NCI-H82 (cell line): ENCODE results near the gene UST.
"Not testable (repeated sequence)": the region's sequence is repeated elsewhere in the genome, so short reads cannot be mapped to it uniquely, and the experiment has no call there.

Experiments used
- DNase-seq: peaks from one replicate; lab custom pipeline; 2025; lab: John Stamatoyannopoulos, UW

Gene UST

GRCh38 chr6:148904896-148905870 lies 158.4 kb downstream of the UST start:
- DNase-seq: no peak

- DNase-seq: no peak
Measured at GRCh38 chr6:148905901-148906300, 159.1 kb downstream of the UST start.

DNA sequence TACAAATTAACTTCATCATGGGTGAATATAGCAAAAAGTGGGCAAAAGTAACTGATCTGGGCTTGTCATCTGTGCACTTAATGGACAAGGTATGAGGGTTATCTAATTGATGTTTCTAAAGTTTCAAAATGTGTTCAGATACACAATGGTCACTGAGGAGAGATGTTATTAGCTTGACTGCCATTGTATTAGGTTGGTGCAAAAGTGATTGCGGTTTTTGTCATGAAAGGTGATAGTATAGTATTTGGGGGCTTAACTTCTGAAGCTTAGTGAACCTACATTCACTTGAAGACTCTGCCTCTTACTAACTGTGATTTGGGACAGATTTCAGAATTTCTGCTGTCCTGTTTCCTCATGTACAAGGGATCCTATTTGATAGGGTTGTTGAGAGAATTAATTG lies 159.6 kb downstream of the UST start:
- DNase-seq: no peak

GRCh38 chr6:148907573-148907972 lies 160.7 kb downstream of the UST start:
- DNase-seq: no peak

DNA sequence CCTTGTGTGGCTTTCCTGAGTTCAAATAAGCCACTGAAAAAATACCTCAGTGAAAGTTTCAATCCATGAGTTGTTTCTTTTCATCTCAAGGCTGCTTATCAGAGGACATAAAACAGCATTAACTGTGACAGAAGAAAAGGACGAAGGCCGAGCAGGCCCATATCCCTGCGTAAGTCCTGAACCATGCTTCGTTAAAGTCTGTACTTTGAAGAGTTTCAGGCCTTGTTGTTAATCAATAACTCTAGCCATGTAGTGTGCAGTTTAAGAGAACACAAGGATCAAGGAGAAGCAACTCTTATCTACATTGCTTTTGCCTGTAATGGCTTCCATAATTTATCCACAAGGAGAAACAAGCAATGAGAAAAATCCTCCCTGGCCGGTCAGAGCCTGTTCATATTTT lies 165.4 kb downstream of the UST start:
- no peak for DNase-seq

- no peak for DNase-seq
Measured at GRCh38 chr6:148915810-148916209, 169.0 kb downstream of the UST start.

GRCh38 chr6:148916485-148916884 lies 169.7 kb downstream of the UST start:
- DNase-seq: not testable (repeated sequence)

DNA sequence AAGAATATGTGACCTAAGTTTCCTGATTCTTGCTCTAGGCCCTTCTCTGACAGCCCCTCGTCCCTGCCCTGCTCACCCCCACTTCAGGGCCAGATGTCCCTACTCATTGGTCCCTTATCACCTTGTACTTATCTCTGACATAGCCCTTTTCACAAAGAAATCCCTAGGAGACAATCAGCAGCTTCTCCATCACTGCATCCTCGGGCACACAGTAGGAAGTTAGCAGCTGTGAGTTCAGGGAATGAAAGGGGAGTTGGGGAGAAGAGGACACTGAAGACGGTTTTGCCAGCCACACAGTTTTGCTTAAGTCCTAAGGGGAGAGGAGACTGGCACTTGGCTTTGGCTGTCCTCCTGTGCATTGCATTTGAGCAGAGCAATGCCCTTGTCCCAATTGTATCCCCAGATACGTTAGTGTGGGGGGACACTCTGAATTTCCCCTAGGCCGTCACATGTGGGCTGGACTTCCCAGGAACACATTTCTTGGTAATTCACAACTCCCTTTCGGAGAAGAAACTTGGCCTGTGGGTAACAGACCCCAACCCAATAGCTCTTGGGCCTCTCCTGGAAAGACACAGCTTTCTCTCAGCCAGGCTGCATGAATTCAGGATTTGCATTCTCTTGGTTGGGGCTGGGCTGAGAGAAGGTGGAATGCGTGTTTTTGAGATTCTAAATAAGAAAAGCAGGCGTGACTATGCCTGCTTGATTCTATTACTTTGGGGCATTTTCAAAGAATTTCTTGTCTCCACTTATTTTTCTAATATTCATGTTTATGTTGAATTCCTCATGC lies 177.6 kb downstream of the UST start:
- no peak for DNase-seq

GRCh38 chr6:148925701-148926100 lies 178.9 kb downstream of the UST start:
- DNase-seq: no peak

DNA sequence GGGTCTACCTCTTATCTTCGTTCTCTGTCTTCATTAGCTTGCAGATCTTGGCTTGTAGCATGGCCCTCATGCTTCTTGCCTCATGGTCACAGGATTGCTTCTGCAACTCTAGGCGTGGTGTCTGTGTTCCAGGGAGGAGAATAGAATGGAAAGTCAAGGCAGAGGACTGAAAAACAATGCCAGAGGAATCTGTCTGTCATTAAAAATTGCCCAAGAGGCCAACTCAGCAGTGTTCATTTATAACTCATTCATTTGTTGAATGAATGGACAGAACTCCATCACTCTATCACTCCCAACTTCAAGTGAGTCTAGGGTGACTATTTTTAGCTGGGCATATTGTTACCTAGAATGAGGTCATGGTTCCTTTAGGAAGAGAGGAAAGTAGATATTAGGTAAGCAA lies 179.6 kb downstream of the UST start:
- no peak for DNase-seq

GRCh38 chr6:148927586-148927985 lies 180.8 kb downstream of the UST start:
- DNase-seq: no peak

DNA sequence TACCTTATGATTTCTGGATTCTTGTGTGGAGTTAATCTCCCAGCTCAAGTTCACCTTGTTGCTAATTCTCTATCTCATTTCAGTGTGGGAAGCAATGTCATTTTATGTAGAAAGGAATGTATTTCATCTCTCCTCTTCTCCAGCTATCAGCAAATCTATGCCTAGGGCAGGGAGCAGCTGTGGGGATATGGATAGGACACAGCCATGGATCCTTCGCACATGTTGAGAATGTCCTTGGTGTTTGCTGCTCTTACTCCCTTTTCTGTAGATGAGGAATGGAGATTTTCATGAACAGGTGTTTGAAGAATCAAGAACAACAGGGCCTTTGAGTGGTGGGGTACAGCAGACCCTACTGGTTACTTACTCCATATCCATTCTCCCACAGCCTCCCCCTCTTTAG lies 182.0 kb downstream of the UST start:
- no peak for DNase-seq

GRCh38 chr6:148932208-148932607 lies 185.4 kb downstream of the UST start:
- DNase-seq: no peak

DNA sequence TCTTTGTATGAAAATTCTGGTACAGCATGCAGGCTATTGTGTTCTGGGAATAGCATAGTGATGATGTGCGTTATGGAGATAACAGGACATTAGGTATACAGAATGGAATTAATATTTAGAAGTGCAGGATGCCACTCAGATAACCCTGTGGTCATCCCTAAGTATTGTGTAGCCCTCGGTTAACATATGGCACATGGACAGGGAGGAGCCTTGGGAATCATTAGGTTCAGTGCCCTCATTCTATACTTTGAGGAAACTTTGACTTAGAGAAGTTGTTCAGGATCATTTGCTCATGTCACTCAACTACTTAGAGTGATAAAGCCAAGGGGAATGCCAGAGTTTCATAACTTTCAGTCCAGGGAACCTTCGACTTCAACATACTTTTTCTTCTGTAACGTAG lies 185.9 kb downstream of the UST start:
- DNase-seq: no peak

GRCh38 chr6:148934539-148934938 lies 187.7 kb downstream of the UST start:
- DNase-seq: peak; percentile 20

DNA sequence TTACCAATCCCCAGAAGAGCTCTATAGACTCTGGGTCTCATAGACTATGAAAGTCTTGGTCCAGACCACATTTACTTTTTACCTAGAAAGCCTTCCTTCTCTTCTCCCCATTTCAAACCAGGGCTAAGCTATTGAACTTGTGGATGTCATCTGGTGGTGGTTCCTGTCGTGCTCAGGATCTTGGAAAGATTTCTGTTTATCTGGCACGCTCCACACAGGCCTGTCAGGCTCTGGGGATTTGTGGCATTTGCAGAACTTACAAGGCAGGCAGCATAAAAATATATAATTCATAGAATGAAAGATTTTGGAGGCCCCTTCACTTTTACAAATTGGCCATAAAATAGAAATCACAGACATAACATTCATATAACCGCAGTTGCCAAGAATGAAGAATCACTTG lies 188.1 kb downstream of the UST start:
- DNase-seq: no peak

GRCh38 chr6:148935705-148936435 lies 189.0 kb downstream of the UST start:
- DNase-seq: peak; percentile 40

DNA sequence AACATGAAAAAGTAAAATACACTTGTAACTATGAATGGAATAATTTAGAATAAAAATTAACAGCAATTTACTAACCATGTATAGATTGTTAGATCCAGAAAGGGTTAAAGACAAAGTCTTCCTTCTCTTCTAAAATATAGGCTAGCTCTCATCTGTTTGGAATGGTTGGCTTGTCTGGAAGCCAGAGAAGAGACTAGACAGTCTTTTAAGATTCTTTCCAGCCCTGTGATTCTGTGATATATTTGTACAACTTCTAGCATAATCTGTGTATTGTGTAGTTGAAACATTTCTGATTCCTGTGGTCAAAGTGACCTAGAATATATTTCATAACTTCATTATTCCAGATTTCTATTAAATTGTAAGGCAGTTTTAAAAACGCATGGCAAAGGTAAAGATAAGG lies 196.6 kb downstream of the UST start:
- no peak for DNase-seq

DNA sequence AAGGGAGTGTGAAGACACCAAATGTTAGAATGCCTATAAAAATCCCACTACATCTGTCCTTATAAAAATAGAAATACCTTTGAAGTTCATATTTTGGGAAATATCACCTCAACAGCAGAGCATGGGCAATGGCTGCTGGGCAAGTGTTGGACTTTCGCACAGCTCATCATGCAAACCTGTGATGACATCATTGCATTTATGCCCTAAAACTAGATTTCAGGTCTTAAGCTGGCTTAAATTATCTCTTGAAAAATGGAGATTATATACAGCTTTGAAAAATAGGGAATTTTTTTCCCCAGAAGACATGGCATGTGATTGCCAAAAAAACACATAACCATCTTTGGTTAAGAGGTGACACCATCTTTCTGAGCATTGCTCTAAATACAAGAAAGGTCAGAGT lies 197.8 kb downstream of the UST start:
- DNase-seq: no peak

- DNase-seq: no peak
Measured at GRCh38 chr6:148945301-148946021, 198.6 kb downstream of the UST start.

DNA sequence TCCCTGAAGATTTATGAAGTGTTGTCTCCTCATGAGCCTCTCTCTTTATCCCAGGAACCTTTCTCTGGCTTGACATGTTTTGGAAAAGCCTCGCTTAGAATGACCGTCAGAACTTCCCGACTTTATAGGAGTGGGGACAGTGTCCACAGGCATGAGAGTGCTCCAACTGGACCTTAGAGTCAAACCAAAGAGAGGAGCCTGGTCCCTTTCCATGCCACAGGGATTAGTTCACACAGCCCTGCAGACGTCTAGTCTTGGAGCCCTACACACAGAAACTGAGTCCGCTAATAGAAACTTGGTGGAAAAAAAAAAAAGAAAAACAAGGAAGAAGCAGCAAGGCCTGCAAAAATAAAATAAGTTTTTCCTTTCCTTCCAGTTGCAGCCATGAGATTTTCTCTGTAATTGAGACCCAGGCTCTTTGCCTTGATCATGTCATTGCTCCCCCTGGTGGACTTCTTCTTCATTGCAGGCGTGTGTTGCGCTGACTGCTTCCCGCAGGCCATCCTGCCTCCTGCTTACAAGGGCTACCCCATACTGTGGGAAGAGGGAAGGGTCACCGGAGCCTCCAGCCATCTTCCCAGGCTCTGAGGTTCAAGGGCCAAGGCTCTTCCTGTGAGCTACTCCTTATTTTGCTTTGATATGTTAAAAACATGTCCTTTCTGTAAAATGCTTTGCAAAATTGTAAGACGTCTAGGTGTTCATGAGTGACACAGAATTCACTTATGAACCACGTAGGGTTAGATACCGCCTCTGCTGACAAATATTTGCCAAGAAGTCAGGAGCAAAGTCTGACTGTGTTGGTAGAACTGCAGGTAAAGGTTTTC lies 201.0 kb downstream of the UST start:
- DNase-seq: peak; percentile 88
